Keratinocyte (primary cell): ENCODE measurements around the gene YAF2.

Experiments
- EZH2 ChIP-seq: IDR thresholded peaks from one replicate; pipeline ENCODE4 v1.6.1; 2012; ENCODE audit warnings: inconsistent platforms, mild to moderate bottlenecking, low read length, moderate library complexity
- TF ChIP-seq, protein P1 (sequence below), 3 experiments: IDR thresholded peaks in 1 of 3; conservative IDR thresholded peaks in 1 of 3; optimal IDR thresholded peaks in 1 of 3; 2 replicates in 2 of 3; 3 replicates in 1 of 3; pipeline versions ENCODE3 to v1.5.1; 2011; ENCODE audit warnings: low read length in 3 of 3, mild to moderate bottlenecking in 3 of 3, moderate library complexity in 2 of 3, control low read depth in 1 of 3, inconsistent platforms in 1 of 3; ENCODE audit not compliant: insufficient read depth in 2 of 3; ENCODE audit errors: extremely low read depth in 1 of 3

- TF ChIP-seq, protein P1, sequence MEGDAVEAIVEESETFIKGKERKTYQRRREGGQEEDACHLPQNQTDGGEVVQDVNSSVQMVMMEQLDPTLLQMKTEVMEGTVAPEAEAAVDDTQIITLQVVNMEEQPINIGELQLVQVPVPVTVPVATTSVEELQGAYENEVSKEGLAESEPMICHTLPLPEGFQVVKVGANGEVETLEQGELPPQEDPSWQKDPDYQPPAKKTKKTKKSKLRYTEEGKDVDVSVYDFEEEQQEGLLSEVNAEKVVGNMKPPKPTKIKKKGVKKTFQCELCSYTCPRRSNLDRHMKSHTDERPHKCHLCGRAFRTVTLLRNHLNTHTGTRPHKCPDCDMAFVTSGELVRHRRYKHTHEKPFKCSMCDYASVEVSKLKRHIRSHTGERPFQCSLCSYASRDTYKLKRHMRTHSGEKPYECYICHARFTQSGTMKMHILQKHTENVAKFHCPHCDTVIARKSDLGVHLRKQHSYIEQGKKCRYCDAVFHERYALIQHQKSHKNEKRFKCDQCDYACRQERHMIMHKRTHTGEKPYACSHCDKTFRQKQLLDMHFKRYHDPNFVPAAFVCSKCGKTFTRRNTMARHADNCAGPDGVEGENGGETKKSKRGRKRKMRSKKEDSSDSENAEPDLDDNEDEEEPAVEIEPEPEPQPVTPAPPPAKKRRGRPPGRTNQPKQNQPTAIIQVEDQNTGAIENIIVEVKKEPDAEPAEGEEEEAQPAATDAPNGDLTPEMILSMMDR (optimal IDR thresholded peaks at IDR 0.05 in 1 of 3, IDR thresholded peaks at IDR 0.05 in 1 of 3, conservative IDR thresholded peaks at IDR 0.05 in 1 of 3; ENCODE audit: extremely low read depth in 1 of 3, insufficient read depth in 2 of 3, low read length in 3 of 3), result no peak
- TF ChIP-seq EZH2, result no peak
Observed at GRCh38 chr12:42262271-42262670, 24.2 kb upstream of the YAF2 start.
